HEK293 (cell line): ENCODE results near the gene TOPAZ1.

Experiments used
- GFI1B ChIP-seq: fragments of 450-650 bp; formaldehyde crosslinking; IDR thresholded peaks from 2 replicates; pipeline ENCODE4 v1.5.1; 2016; ENCODE audit warnings: missing biosample characterization, missing genetic modification characterization
- GLI2 ChIP-seq: fragments of 450-650 bp; formaldehyde crosslinking; IDR thresholded peaks from 2 replicates; pipeline ENCODE4; 2017; ENCODE audit warnings: missing biosample characterization, missing genetic modification characterization, low read depth, borderline replicate concordance
- GLI4 ChIP-seq: fragments of 450-650 bp; formaldehyde crosslinking; IDR thresholded peaks from 2 replicates; pipeline ENCODE4 v1.5.1; 2016; ENCODE audit warnings: missing biosample characterization, missing genetic modification characterization
- GLIS1 ChIP-seq: fragments of 450-650 bp; formaldehyde crosslinking; IDR thresholded peaks from 2 replicates; pipeline ENCODE4 v1.5.1; 2016; ENCODE audit warnings: missing biosample characterization, missing genetic modification characterization
- HOXC10 ChIP-seq: sonication (generic); formaldehyde crosslinking; IDR thresholded peaks from 2 replicates; pipeline ENCODE4 v1.8.1; 2023; ENCODE audit warnings: mild to moderate bottlenecking, missing genetic modification reagents
- KLF8 ChIP-seq: fragments of 450-650 bp; formaldehyde crosslinking; IDR thresholded peaks from 2 replicates; pipeline ENCODE4 v1.5.1; 2016; ENCODE audit warnings: missing biosample characterization, missing genetic modification characterization
- MYNN ChIP-seq: fragments of 450-650 bp; formaldehyde crosslinking; IDR thresholded peaks from 2 replicates; pipeline ENCODE4 v1.5.1; 2016; ENCODE audit warnings: missing biosample characterization, missing genetic modification characterization, borderline replicate concordance
- MZF1 ChIP-seq: fragments of 450-650 bp; formaldehyde crosslinking; IDR thresholded peaks from 2 replicates; pipeline ENCODE4 v1.5.1; 2017; ENCODE audit warnings: missing biosample characterization, missing genetic modification characterization, borderline replicate concordance
- PRDM1 ChIP-seq: fragments of 450-650 bp; formaldehyde crosslinking; IDR thresholded peaks from 2 replicates; pipeline ENCODE4; 2016; ENCODE audit warnings: missing biosample characterization, missing genetic modification characterization
- SALL2 ChIP-seq: fragments of 450-650 bp; formaldehyde crosslinking; IDR thresholded peaks from 2 replicates; pipeline ENCODE4 v1.5.0; 2017; ENCODE audit warnings: missing biosample characterization, mild to moderate bottlenecking, missing genetic modification characterization, borderline replicate concordance
- SCRT2 ChIP-seq: fragments of 450-650 bp; formaldehyde crosslinking; IDR thresholded peaks from 2 replicates; pipeline ENCODE4 v1.5.1; 2016; ENCODE audit warnings: missing biosample characterization, missing genetic modification characterization
- SP2 ChIP-seq: fragments of 450-650 bp; formaldehyde crosslinking; IDR thresholded peaks from 2 replicates; pipeline ENCODE4 v1.5.1; 2016; ENCODE audit warnings: missing biosample characterization, missing genetic modification characterization
- ZNF114 ChIP-seq: fragments of 450-650 bp; formaldehyde crosslinking; IDR thresholded peaks from 2 replicates; pipeline ENCODE4 v1.5.0; 2017; ENCODE audit warnings: missing biosample characterization, missing genetic modification characterization
- ZNF133 ChIP-seq: fragments of 450-650 bp; formaldehyde crosslinking; IDR thresholded peaks from 2 replicates; pipeline ENCODE4 v1.5.1; 2016; ENCODE audit warnings: missing biosample characterization, missing genetic modification characterization
- ZNF146 ChIP-seq: fragments of 450-650 bp; formaldehyde crosslinking; IDR thresholded peaks from 2 replicates; pipeline ENCODE4 v1.5.1; 2016; ENCODE audit warnings: missing biosample characterization, missing genetic modification characterization
- ZNF211 ChIP-seq: fragments of 450-650 bp; formaldehyde crosslinking; IDR thresholded peaks from 2 replicates; pipeline ENCODE4 v1.5.1; 2016; ENCODE audit warnings: low read depth, missing biosample characterization, missing genetic modification characterization
- ZNF24 ChIP-seq: fragments of 450-650 bp; formaldehyde crosslinking; IDR thresholded peaks from 2 replicates; pipeline ENCODE4 v1.5.1; 2016; ENCODE audit warnings: missing biosample characterization, missing genetic modification characterization
- ZNF266 ChIP-seq: fragments of 450-650 bp; formaldehyde crosslinking; IDR thresholded peaks from 2 replicates; pipeline ENCODE4 v1.5.1; 2016; ENCODE audit warnings: missing biosample characterization, missing genetic modification characterization, low read depth
- ZNF416 ChIP-seq: fragments of 450-650 bp; formaldehyde crosslinking; IDR thresholded peaks from 2 replicates; pipeline ENCODE4 v1.5.1; 2016; ENCODE audit warnings: missing biosample characterization, missing genetic modification characterization
- ZNF560 ChIP-seq: fragments of 450-650 bp; formaldehyde crosslinking; IDR thresholded peaks from 2 replicates; pipeline ENCODE4 v1.5.1; 2017; ENCODE audit warnings: missing biosample characterization, missing genetic modification characterization, borderline replicate concordance
- ZNF660 ChIP-seq: fragments of 450-650 bp; IDR thresholded peaks from 2 replicates; pipeline ENCODE4 v1.5.1; 2018; ENCODE audit warnings: missing biosample characterization, mild to moderate bottlenecking, missing genetic modification characterization
- ZNF768 ChIP-seq: fragments of 450-650 bp; formaldehyde crosslinking; IDR thresholded peaks from 2 replicates; pipeline ENCODE4 v1.5.1; 2018; ENCODE audit warnings: missing biosample characterization, mild to moderate bottlenecking, missing genetic modification characterization
- TF ChIP-seq, protein P1 (sequence below): fragments of 450-650 bp; formaldehyde crosslinking; IDR thresholded peaks from 2 replicates; pipeline ENCODE4 v1.5.1; 2016; ENCODE audit warnings: missing biosample characterization, missing genetic modification characterization
- TF ChIP-seq, protein P2 (sequence below): fragments of 450-650 bp; formaldehyde crosslinking; IDR thresholded peaks from 2 replicates; pipeline ENCODE4 v1.5.1; 2016; ENCODE audit warnings: missing biosample characterization, missing genetic modification characterization
- TF ChIP-seq, protein P3 (sequence below): fragments of 450-650 bp; formaldehyde crosslinking; IDR thresholded peaks from 2 replicates; pipeline ENCODE4 v1.5.1; 2016; ENCODE audit warnings: missing biosample characterization, missing genetic modification characterization
- TF ChIP-seq, protein P4 (sequence below): fragments of 450-650 bp; formaldehyde crosslinking; IDR thresholded peaks from 2 replicates; pipeline ENCODE4 v1.5.1; 2017; ENCODE audit warnings: missing biosample characterization, missing genetic modification characterization
- TF ChIP-seq, protein P5 (sequence below): fragments of 450-650 bp; formaldehyde crosslinking; IDR thresholded peaks from 2 replicates; pipeline ENCODE4 v1.5.1; 2016; ENCODE audit warnings: missing biosample characterization, missing genetic modification characterization, borderline replicate concordance

The TOPAZ1 gene

DNA sequence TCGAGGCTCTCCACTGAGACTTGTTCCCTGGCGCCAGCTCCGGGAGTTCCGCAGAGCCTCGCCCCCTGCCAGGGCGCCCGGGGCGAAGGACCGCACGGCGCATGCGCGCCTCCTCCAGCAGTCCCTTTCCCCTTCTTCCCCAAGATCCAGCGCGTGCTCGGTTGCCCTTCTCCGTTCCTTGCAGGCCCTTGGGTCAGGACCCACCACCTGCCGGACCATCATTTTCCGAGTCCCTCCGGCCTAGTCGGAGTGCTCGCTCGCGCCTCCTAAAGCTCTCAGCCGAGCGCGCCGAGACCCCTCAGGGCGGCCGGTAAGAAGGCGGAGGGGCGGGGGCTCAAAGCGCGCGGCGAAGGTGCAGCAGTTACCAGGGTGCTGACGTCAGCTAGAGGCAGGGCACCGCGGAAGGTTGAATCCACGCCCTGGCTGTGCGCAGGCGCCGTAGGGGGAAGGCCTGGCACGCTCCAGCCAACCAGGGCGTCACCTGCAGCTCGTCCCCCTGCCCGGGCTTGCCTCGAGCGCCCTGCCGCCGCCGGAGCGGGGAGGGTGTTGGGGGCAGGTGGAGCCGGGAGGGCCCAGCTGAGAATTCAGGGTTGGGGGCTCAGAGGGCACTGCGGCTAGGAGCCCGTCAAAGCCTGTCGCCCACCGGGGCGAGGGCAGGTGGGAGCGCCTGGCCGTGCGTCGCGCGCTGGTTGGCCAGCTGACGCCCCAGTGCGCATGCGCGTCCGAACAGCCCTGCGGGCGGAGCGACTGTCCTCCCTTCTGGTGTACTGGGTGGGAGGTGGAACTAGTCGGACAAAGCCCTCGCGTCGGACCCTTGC is 96.5 kb downstream of the TOPAZ1 start, which contains the start of gene TCAIM (continued):
- TF ChIP-seq ZNF560 (tag by site-specific recombination): no peak
- TF ChIP-seq, protein P1, sequence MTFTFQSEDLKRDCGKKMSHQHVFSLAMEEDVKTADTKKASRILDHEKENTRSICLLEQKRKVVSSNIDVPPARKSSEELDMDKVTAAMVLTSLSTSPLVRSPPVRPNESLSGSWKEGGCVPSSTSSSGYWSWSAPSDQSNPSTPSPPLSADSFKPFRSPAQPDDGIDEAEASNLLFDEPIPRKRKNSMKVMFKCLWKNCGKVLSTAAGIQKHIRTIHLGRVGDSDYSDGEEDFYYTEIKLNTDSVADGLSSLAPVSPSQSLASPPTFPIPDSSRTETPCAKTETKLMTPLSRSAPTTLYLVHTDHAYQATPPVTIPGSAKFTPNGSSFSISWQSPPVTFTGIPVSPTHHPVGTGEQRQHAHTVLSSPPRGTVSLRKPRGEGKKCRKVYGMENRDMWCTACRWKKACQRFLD (tag by site-specific recombination): no peak
- TF ChIP-seq, protein P2, sequence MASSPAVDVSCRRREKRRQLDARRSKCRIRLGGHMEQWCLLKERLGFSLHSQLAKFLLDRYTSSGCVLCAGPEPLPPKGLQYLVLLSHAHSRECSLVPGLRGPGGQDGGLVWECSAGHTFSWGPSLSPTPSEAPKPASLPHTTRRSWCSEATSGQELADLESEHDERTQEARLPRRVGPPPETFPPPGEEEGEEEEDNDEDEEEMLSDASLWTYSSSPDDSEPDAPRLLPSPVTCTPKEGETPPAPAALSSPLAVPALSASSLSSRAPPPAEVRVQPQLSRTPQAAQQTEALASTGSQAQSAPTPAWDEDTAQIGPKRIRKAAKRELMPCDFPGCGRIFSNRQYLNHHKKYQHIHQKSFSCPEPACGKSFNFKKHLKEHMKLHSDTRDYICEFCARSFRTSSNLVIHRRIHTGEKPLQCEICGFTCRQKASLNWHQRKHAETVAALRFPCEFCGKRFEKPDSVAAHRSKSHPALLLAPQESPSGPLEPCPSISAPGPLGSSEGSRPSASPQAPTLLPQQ: no peak; the same call in 1 of the 2 replicates
- TF ChIP-seq KLF8 (tag by site-specific recombination): peak; percentile 86; the same call in 1 of the 2 replicates
- TF ChIP-seq GFI1B (tag by site-specific recombination): no peak
- TF ChIP-seq SCRT2: peak; percentile 76; the same call in 1 of the 2 replicates
- peak; percentile 77 for TF ChIP-seq GLIS1 (tag by site-specific recombination)
- TF ChIP-seq GLI4: no peak
- no peak for TF ChIP-seq ZNF768
- TF ChIP-seq PRDM1 (tag by site-specific recombination): no peak
- TF ChIP-seq, protein P3, sequence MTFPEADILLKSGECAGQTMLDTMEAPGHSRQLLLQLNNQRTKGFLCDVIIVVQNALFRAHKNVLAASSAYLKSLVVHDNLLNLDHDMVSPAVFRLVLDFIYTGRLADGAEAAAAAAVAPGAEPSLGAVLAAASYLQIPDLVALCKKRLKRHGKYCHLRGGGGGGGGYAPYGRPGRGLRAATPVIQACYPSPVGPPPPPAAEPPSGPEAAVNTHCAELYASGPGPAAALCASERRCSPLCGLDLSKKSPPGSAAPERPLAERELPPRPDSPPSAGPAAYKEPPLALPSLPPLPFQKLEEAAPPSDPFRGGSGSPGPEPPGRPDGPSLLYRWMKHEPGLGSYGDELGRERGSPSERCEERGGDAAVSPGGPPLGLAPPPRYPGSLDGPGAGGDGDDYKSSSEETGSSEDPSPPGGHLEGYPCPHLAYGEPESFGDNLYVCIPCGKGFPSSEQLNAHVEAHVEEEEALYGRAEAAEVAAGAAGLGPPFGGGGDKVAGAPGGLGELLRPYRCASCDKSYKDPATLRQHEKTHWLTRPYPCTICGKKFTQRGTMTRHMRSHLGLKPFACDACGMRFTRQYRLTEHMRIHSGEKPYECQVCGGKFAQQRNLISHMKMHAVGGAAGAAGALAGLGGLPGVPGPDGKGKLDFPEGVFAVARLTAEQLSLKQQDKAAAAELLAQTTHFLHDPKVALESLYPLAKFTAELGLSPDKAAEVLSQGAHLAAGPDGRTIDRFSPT (tag by site-specific recombination): peak; percentile 98
- no peak for TF ChIP-seq MYNN (tag by site-specific recombination)
- no peak for TF ChIP-seq ZNF416 (tag by site-specific recombination)
- TF ChIP-seq, protein P4, sequence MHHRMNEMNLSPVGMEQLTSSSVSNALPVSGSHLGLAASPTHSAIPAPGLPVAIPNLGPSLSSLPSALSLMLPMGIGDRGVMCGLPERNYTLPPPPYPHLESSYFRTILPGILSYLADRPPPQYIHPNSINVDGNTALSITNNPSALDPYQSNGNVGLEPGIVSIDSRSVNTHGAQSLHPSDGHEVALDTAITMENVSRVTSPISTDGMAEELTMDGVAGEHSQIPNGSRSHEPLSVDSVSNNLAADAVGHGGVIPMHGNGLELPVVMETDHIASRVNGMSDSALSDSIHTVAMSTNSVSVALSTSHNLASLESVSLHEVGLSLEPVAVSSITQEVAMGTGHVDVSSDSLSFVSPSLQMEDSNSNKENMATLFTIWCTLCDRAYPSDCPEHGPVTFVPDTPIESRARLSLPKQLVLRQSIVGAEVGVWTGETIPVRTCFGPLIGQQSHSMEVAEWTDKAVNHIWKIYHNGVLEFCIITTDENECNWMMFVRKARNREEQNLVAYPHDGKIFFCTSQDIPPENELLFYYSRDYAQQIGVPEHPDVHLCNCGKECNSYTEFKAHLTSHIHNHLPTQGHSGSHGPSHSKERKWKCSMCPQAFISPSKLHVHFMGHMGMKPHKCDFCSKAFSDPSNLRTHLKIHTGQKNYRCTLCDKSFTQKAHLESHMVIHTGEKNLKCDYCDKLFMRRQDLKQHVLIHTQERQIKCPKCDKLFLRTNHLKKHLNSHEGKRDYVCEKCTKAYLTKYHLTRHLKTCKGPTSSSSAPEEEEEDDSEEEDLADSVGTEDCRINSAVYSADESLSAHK (tag by site-specific recombination): no peak
- no peak for TF ChIP-seq HOXC10 (CRISPR knock-in tag)
- TF ChIP-seq, protein P5, sequence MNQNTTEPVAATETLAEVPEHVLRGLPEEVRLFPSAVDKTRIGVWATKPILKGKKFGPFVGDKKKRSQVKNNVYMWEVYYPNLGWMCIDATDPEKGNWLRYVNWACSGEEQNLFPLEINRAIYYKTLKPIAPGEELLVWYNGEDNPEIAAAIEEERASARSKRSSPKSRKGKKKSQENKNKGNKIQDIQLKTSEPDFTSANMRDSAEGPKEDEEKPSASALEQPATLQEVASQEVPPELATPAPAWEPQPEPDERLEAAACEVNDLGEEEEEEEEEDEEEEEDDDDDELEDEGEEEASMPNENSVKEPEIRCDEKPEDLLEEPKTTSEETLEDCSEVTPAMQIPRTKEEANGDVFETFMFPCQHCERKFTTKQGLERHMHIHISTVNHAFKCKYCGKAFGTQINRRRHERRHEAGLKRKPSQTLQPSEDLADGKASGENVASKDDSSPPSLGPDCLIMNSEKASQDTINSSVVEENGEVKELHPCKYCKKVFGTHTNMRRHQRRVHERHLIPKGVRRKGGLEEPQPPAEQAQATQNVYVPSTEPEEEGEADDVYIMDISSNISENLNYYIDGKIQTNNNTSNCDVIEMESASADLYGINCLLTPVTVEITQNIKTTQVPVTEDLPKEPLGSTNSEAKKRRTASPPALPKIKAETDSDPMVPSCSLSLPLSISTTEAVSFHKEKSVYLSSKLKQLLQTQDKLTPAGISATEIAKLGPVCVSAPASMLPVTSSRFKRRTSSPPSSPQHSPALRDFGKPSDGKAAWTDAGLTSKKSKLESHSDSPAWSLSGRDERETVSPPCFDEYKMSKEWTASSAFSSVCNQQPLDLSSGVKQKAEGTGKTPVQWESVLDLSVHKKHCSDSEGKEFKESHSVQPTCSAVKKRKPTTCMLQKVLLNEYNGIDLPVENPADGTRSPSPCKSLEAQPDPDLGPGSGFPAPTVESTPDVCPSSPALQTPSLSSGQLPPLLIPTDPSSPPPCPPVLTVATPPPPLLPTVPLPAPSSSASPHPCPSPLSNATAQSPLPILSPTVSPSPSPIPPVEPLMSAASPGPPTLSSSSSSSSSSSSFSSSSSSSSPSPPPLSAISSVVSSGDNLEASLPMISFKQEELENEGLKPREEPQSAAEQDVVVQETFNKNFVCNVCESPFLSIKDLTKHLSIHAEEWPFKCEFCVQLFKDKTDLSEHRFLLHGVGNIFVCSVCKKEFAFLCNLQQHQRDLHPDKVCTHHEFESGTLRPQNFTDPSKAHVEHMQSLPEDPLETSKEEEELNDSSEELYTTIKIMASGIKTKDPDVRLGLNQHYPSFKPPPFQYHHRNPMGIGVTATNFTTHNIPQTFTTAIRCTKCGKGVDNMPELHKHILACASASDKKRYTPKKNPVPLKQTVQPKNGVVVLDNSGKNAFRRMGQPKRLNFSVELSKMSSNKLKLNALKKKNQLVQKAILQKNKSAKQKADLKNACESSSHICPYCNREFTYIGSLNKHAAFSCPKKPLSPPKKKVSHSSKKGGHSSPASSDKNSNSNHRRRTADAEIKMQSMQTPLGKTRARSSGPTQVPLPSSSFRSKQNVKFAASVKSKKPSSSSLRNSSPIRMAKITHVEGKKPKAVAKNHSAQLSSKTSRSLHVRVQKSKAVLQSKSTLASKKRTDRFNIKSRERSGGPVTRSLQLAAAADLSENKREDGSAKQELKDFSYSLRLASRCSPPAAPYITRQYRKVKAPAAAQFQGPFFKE (tag by site-specific recombination): no peak
- TF ChIP-seq ZNF266 (tag by site-specific recombination): no peak
- TF ChIP-seq ZNF146 (tag by site-specific recombination): no peak
- no peak for TF ChIP-seq MZF1 (tag by site-specific recombination)
- TF ChIP-seq ZNF211 (tag by site-specific recombination): no peak
- no peak for TF ChIP-seq GLI2
- TF ChIP-seq SALL2: no peak
- TF ChIP-seq ZNF24 (tag by site-specific recombination): 0 out of 2 replicates have a peak, but pooled peaks have one; percentile 35
- TF ChIP-seq ZNF133 (tag by site-specific recombination): no peak
- TF ChIP-seq ZNF660 (tag by site-specific recombination): no peak
- no peak for TF ChIP-seq ZNF114
- TF ChIP-seq SP2: peak; percentile 80
